Spleen (tissue), 7 donors: ENCODE results near the gene IMPG2.

Source experiments
- CTCF ChIP-seq, 11 experiments: fragments of 200-600 bp in 7 of 11; fragments of 450-650 bp in 4 of 11; sonication (generic) in 4 of 11; IDR thresholded peaks in 8 of 11; conservative IDR thresholded peaks in 3 of 11; 1 replicate in 7 of 11; 2 replicates in 4 of 11; pipeline versions ENCODE4 v1.4.0 to v1.8.0; 2016 to 2021; ENCODE audit warnings: antibody characterized with exemption in 11 of 11, inconsistent platforms in 4 of 11, mild to moderate bottlenecking in 1 of 11
- POLR2A ChIP-seq, 3 donors: fragments of 450-650 bp; IDR thresholded peaks; one replicate each; pipeline ENCODE4 v1.5.1; 2017; ENCODE audit warnings: antibody characterized with exemption in 3 of 3, mild to moderate bottlenecking in 1 of 3
- POLR2AphosphoS5 ChIP-seq, 3 donors: sonication (generic); formaldehyde crosslinking; IDR thresholded peaks; one replicate each; pipeline ENCODE4 v1.5.1; 2017; ENCODE audit warnings: antibody characterized with exemption in 3 of 3
- donor health status: DM: no; HTN: no; CAD: no; lungs with moderate emphysema.
- donor health status: DM: no; HTN: no; CAD: no.
- donor health status: DM: no; HTN: no; CAD: no.

- no peak for TF ChIP-seq POLR2AphosphoS5 (IDR thresholded peaks at IDR 0.05)
- TF ChIP-seq CTCF (IDR thresholded peaks at IDR 0.05 in 8 of 11, conservative IDR thresholded peaks at IDR 0.05 in 3 of 11) = no peak
- no peak for TF ChIP-seq POLR2A (IDR thresholded peaks at IDR 0.05)
Measured at GRCh38 chr3:101252307-101252706, 68.1 kb downstream of the IMPG2 start.
